ENCODE measurements around the gene PER3.

Gene PER3

GRCh38 chr1:7783826-7784491 is at the start of gene PER3:
Gene PER3, plus strand, starts transcription at chr1:7784291. Its CDS starts 587 bp downstream, at chr1:7784878.
- Histone ChIP-seq H3K27ac (ENCODE audit: low read depth, low read length) (peak within 1 kb of the TSS; percentile 63), H3K27me3 (ENCODE audit: control insufficient read depth in 1 of 2, insufficient read depth in 2 of 2, low read length in 2 of 2) (no peaks in the 10 kb centered on the region), H3K9me3 (ENCODE audit: control insufficient read depth in 1 of 2, low read length in 2 of 2) (no peaks in the 10 kb centered on the region), H3K4me1 (ENCODE audit: control insufficient read depth in 1 of 2, insufficient read depth in 2 of 2, low read length in 2 of 2) (peaks cover 19 to 25% of the 10 kb centered on the region in 2 donors), H3K9ac (ENCODE audit: low read depth in 1 of 2, low read length in 2 of 2) (peak within 1 kb of the TSS; percentile 39 to 48), H3K36me3 (ENCODE audit: control insufficient read depth in 1 of 2, insufficient read depth in 2 of 2, low read length in 2 of 2) (peaks cover 4 to 25% of the 10 kb centered on the region in 2 donors), H3K4me3 (ENCODE audit: low read depth in 1 of 2, low read length in 2 of 2) (peak within 1 kb of the TSS; percentile 51 to 62)

- H3K4me3 ChIP-seq (ENCODE audit: low read depth in 1 of 2, low read length in 2 of 2) = no peak overlapping the region
- H3K36me3 ChIP-seq (ENCODE audit: control insufficient read depth in 1 of 2, insufficient read depth in 2 of 2, low read length in 2 of 2) = no peaks in the 10 kb centered on the region
- no peak overlapping the region for H3K27ac ChIP-seq (ENCODE audit: low read depth, low read length)
- no peak overlapping the region for H3K9ac ChIP-seq (ENCODE audit: low read depth in 1 of 2, low read length in 2 of 2)
- no peaks in the 10 kb centered on the region for H3K9me3 ChIP-seq (ENCODE audit: control insufficient read depth in 1 of 2, low read length in 2 of 2)
- H3K27me3 ChIP-seq (ENCODE audit: control insufficient read depth in 1 of 2, insufficient read depth in 2 of 2, low read length in 2 of 2) = no peaks in the 10 kb centered on the region
- no peaks in the 10 kb centered on the region for H3K4me1 ChIP-seq (ENCODE audit: control insufficient read depth in 1 of 2, insufficient read depth in 2 of 2, low read length in 2 of 2)
Observed at GRCh38 chr1:7738044-7738443, 46.0 kb upstream of the PER3 start.

DNA sequence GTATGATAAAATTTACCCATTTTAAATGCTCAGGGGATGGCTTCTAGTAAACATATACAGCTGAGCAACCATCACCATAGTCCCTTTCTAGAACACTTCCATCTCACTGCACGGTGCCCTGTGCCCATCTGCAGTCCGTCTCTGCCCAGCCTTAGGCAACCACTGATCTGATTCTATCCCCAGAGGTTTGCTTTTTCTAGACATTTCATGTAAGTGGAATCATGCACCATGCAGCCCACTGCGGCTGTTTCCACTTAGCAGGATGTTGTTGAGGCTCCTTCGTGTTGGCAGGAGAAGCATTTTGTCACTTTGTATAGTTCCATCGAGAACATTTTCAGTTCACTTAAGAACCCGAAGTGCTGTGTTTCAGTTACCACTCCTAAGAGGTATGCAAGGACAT is 40.7 kb upstream of the PER3 start:
- no peak overlapping the region for H3K9ac ChIP-seq (ENCODE audit: low read depth in 1 of 2, low read length in 2 of 2)
- no peak overlapping the region for H3K4me3 ChIP-seq (ENCODE audit: low read depth in 1 of 2, low read length in 2 of 2)
- H3K36me3 ChIP-seq (ENCODE audit: control insufficient read depth in 1 of 2, insufficient read depth in 2 of 2, low read length in 2 of 2) = peaks cover 0 to 4% of the 10 kb centered on the region in 2 donors
- no peaks in the 10 kb centered on the region for H3K4me1 ChIP-seq (ENCODE audit: control insufficient read depth in 1 of 2, insufficient read depth in 2 of 2, low read length in 2 of 2)
- H3K9me3 ChIP-seq (ENCODE audit: control insufficient read depth in 1 of 2, low read length in 2 of 2) = no peaks in the 10 kb centered on the region
- no peaks in the 10 kb centered on the region for H3K27me3 ChIP-seq (ENCODE audit: control insufficient read depth in 1 of 2, insufficient read depth in 2 of 2, low read length in 2 of 2)
- no peak overlapping the region for H3K27ac ChIP-seq (ENCODE audit: low read depth, low read length)

- Histone ChIP-seq H3K27ac (ENCODE audit: low read depth, low read length) (no peak overlapping the region), H3K9me3 (ENCODE audit: control insufficient read depth in 1 of 2, low read length in 2 of 2) (no peaks in the 10 kb centered on the region), H3K36me3 (ENCODE audit: control insufficient read depth in 1 of 2, insufficient read depth in 2 of 2, low read length in 2 of 2) (peaks cover 0 to 4% of the 10 kb centered on the region in 2 donors), H3K9ac (ENCODE audit: low read depth in 1 of 2, low read length in 2 of 2) (no peak overlapping the region), H3K4me1 (ENCODE audit: control insufficient read depth in 1 of 2, insufficient read depth in 2 of 2, low read length in 2 of 2) (no peaks in the 10 kb centered on the region), H3K4me3 (ENCODE audit: low read depth in 1 of 2, low read length in 2 of 2) (no peak overlapping the region), H3K27me3 (ENCODE audit: control insufficient read depth in 1 of 2, insufficient read depth in 2 of 2, low read length in 2 of 2) (no peaks in the 10 kb centered on the region)
Observed at GRCh38 chr1:7744882-7745281, 39.2 kb upstream of the PER3 start.

DNA sequence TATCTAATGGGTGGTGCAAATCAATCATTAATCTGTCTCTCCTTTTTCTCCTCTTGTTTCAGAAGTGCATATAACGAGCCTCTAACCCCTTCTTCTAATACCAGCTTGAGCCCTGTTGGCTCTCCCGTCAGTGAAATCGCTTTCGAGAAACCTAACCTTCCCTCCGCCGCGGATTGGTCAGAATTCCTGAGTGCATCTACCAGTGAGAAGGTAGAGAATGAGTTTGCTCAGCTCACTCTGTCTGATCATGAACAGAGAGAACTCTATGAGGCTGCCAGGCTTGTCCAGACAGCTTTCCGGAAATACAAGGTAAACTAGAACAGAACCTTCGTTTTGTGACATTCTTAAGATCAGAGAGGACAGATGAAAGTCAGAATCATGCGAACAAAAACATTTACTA is 38.3 kb upstream of the PER3 start:
- H3K4me3 ChIP-seq (ENCODE audit: low read depth in 1 of 2, low read length in 2 of 2) = no peak overlapping the region
- no peak overlapping the region for H3K9ac ChIP-seq (ENCODE audit: low read depth in 1 of 2, low read length in 2 of 2)
- no peaks in the 10 kb centered on the region for H3K9me3 ChIP-seq (ENCODE audit: control insufficient read depth in 1 of 2, low read length in 2 of 2)
- H3K27ac ChIP-seq (ENCODE audit: low read depth, low read length) = no peak overlapping the region
- H3K4me1 ChIP-seq (ENCODE audit: control insufficient read depth in 1 of 2, insufficient read depth in 2 of 2, low read length in 2 of 2) = no peaks in the 10 kb centered on the region
- H3K27me3 ChIP-seq (ENCODE audit: control insufficient read depth in 1 of 2, insufficient read depth in 2 of 2, low read length in 2 of 2) = no peaks in the 10 kb centered on the region
- peaks cover 0 to 4% of the 10 kb centered on the region in 2 donors for H3K36me3 ChIP-seq (ENCODE audit: control insufficient read depth in 1 of 2, insufficient read depth in 2 of 2, low read length in 2 of 2)

- no peak overlapping the region for H3K9ac ChIP-seq (ENCODE audit: low read depth in 1 of 2, low read length in 2 of 2)
- no peaks in the 10 kb centered on the region for H3K27me3 ChIP-seq (ENCODE audit: control insufficient read depth in 1 of 2, insufficient read depth in 2 of 2, low read length in 2 of 2)
- no peak overlapping the region for H3K4me3 ChIP-seq (ENCODE audit: low read depth in 1 of 2, low read length in 2 of 2)
- no peak overlapping the region for H3K27ac ChIP-seq (ENCODE audit: low read depth, low read length)
- H3K9me3 ChIP-seq (ENCODE audit: control insufficient read depth in 1 of 2, low read length in 2 of 2) = no peaks in the 10 kb centered on the region
- H3K36me3 ChIP-seq (ENCODE audit: control insufficient read depth in 1 of 2, insufficient read depth in 2 of 2, low read length in 2 of 2) = peaks cover 0 to 4% of the 10 kb centered on the region in 2 donors
- H3K4me1 ChIP-seq (ENCODE audit: control insufficient read depth in 1 of 2, insufficient read depth in 2 of 2, low read length in 2 of 2) = peaks cover 0 to 2% of the 10 kb centered on the region in 2 donors
Observed at GRCh38 chr1:7747605-7748004, 36.5 kb upstream of the PER3 start.

DNA sequence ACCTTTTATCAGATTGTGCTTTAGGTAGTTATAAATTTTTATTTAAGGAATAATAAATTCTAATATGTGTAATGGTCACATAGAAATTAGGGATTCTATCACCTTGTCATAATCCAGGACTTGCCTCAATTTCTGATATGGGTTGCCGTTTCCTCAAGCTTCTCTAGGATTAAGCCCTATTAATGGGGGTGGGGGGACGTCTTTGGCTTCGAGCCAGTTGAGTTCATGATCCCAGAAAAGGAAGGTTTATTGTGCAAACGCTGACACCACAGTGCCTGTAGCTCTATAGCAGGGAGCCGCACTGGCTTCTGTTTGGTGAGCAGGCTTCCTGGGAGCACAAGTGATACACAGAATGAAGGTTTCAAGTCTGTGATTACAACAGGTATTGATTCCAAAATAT is 35.0 kb upstream of the PER3 start:
- no peak overlapping the region for H3K27ac ChIP-seq (ENCODE audit: low read depth, low read length)
- H3K9ac ChIP-seq (ENCODE audit: low read depth in 1 of 2, low read length in 2 of 2) = no peak overlapping the region
- H3K4me1 ChIP-seq (ENCODE audit: control insufficient read depth in 1 of 2, insufficient read depth in 2 of 2, low read length in 2 of 2) = peaks cover 0 to 3% of the 10 kb centered on the region in 2 donors
- no peaks in the 10 kb centered on the region for H3K9me3 ChIP-seq (ENCODE audit: control insufficient read depth in 1 of 2, low read length in 2 of 2)
- H3K27me3 ChIP-seq (ENCODE audit: control insufficient read depth in 1 of 2, insufficient read depth in 2 of 2, low read length in 2 of 2) = no peaks in the 10 kb centered on the region
- peaks cover 0 to 4% of the 10 kb centered on the region in 2 donors for H3K36me3 ChIP-seq (ENCODE audit: control insufficient read depth in 1 of 2, insufficient read depth in 2 of 2, low read length in 2 of 2)
- no peak overlapping the region for H3K4me3 ChIP-seq (ENCODE audit: low read depth in 1 of 2, low read length in 2 of 2)

DNA sequence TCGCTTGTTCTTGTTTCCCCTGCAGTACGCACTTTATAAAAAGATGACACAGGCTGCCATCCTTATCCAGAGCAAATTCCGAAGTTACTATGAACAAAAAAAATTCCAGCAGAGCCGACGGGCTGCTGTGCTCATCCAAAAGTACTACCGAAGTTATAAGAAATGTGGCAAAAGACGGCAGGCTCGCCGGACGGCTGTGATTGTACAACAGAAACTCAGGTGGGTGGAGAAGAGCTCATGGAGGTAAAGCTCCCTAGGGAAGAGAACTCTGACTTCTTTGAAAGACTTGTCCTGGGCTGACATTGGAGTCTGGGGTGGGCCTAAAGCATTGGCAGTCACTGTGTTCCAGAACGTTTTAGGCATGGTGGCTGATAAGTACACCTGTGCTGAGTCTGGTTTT is 32.9 kb upstream of the PER3 start:
- no peaks in the 10 kb centered on the region for H3K27me3 ChIP-seq (ENCODE audit: control insufficient read depth in 1 of 2, insufficient read depth in 2 of 2, low read length in 2 of 2)

GRCh38 chr1:7752512-7753417 is 31.3 kb upstream of the PER3 start:
- H3K27ac ChIP-seq (ENCODE audit: low read depth, low read length) = no peak overlapping the region
- peak overlapping the region; percentile 7 to 41 for H3K4me3 ChIP-seq (ENCODE audit: low read depth in 1 of 2, low read length in 2 of 2)
- no peak overlapping the region for H3K9ac ChIP-seq (ENCODE audit: low read depth in 1 of 2, low read length in 2 of 2)
- H3K36me3 ChIP-seq (ENCODE audit: control insufficient read depth in 1 of 2, insufficient read depth in 2 of 2, low read length in 2 of 2) = no peaks in the 10 kb centered on the region
- H3K9me3 ChIP-seq (ENCODE audit: control insufficient read depth in 1 of 2, low read length in 2 of 2) = no peaks in the 10 kb centered on the region
- H3K27me3 ChIP-seq (ENCODE audit: control insufficient read depth in 1 of 2, insufficient read depth in 2 of 2, low read length in 2 of 2) = no peaks in the 10 kb centered on the region
- peaks cover 0 to 3% of the 10 kb centered on the region in 2 donors for H3K4me1 ChIP-seq (ENCODE audit: control insufficient read depth in 1 of 2, insufficient read depth in 2 of 2, low read length in 2 of 2)

More for the DNA sequence above, 32.9 kb upstream of the PER3 start:
- H3K9ac ChIP-seq (ENCODE audit: low read depth in 1 of 2, low read length in 2 of 2) = no peak overlapping the region
- H3K36me3 ChIP-seq (ENCODE audit: control insufficient read depth in 1 of 2, insufficient read depth in 2 of 2, low read length in 2 of 2) = no peaks in the 10 kb centered on the region
- no peaks in the 10 kb centered on the region for H3K9me3 ChIP-seq (ENCODE audit: control insufficient read depth in 1 of 2, low read length in 2 of 2)
- H3K4me3 ChIP-seq (ENCODE audit: low read depth in 1 of 2, low read length in 2 of 2) = no peak overlapping the region
- H3K4me1 ChIP-seq (ENCODE audit: control insufficient read depth in 1 of 2, insufficient read depth in 2 of 2, low read length in 2 of 2) = peaks cover 0 to 3% of the 10 kb centered on the region in 2 donors
- no peak overlapping the region for H3K27ac ChIP-seq (ENCODE audit: low read depth, low read length)

GRCh38 chr1:7753641-7754040 is 30.4 kb upstream of the PER3 start:
- H3K36me3 ChIP-seq (ENCODE audit: control insufficient read depth in 1 of 2, insufficient read depth in 2 of 2, low read length in 2 of 2) = no peaks in the 10 kb centered on the region
- no peaks in the 10 kb centered on the region for H3K9me3 ChIP-seq (ENCODE audit: control insufficient read depth in 1 of 2, low read length in 2 of 2)
- H3K4me1 ChIP-seq (ENCODE audit: control insufficient read depth in 1 of 2, insufficient read depth in 2 of 2, low read length in 2 of 2) = peaks cover 0 to 3% of the 10 kb centered on the region in 2 donors
- H3K4me3 ChIP-seq (ENCODE audit: low read depth in 1 of 2, low read length in 2 of 2) = no peak overlapping the region
- no peaks in the 10 kb centered on the region for H3K27me3 ChIP-seq (ENCODE audit: control insufficient read depth in 1 of 2, insufficient read depth in 2 of 2, low read length in 2 of 2)
- no peak overlapping the region for H3K9ac ChIP-seq (ENCODE audit: low read depth in 1 of 2, low read length in 2 of 2)
- no peak overlapping the region for H3K27ac ChIP-seq (ENCODE audit: low read depth, low read length)
